CD4-positive, CD25-positive, alpha-beta regulatory T cell (primary cell): ENCODE measurements around the gene GNL2. TPM values are rescaled to one million over a fixed set of nuclear protein-coding genes. Genes with fewer than 3 reads are reported as not detected.
"Not testable (repeated sequence)": the region's sequence is repeated elsewhere in the genome, so short reads cannot be mapped to it uniquely, and the experiment has no call there.

Source experiments
- ATAC-seq, 2 donors: fragments of 150-1000 bp; cut with Tn5 transposase; one replicate each; pipeline ENCODE4 v1.10.0; 2021; ENCODE audit warnings: low read depth in 2 of 2, moderate number of reproducible peaks in 2 of 2, moderate library complexity in 1 of 2
- DNase-seq, 3 donors: peaks; one replicate each; pipeline versions ENCODE4 v3.0.0 to v3.0.0-alpha.2; 2012 to 2022; ENCODE audit warnings: mixed read lengths in 1 of 3
- H3K27ac ChIP-seq: one replicate; pipeline ENCODE4 v1.7.0; 2013; ENCODE audit warnings: mild to moderate bottlenecking, low read length; ENCODE audit not compliant: insufficient read depth, poor library complexity, severe bottlenecking
- H3K27me3 ChIP-seq: one replicate; pipeline ENCODE4 v1.7.0; 2013; ENCODE audit warnings: low read length; ENCODE audit not compliant: control insufficient read depth, insufficient read depth
- H3K36me3 ChIP-seq: one replicate; pipeline ENCODE4 v1.7.0; 2013; ENCODE audit warnings: mild to moderate bottlenecking, low read length, moderate library complexity; ENCODE audit not compliant: control insufficient read depth, insufficient read depth
- H3K4me1 ChIP-seq: 2 replicates; pipeline ENCODE4 v1.7.0; 2013; ENCODE audit warnings: mild to moderate bottlenecking, low read length; ENCODE audit not compliant: insufficient read depth, control insufficient read depth, poor library complexity, severe bottlenecking
- H3K4me3 ChIP-seq: one replicate; pipeline ENCODE4 v1.7.0; 2013; ENCODE audit warnings: low read depth, mild to moderate bottlenecking, low read length, moderate library complexity
- H3K9me3 ChIP-seq, 2 experiments: 1 replicate in 1 of 2; 2 replicates in 1 of 2; pipeline ENCODE4 v1.7.0; 2013; ENCODE audit warnings: low read length in 2 of 2, mild to moderate bottlenecking in 1 of 2, moderate library complexity in 1 of 2; ENCODE audit not compliant: control insufficient read depth in 2 of 2
- H3K27ac Mint-ChIP-seq, 3 donors: one replicate each; pipeline ENCODE4 v1.8.0; 2020 to 2022; ENCODE audit warnings: mild to moderate bottlenecking in 3 of 3, mixed read lengths in 3 of 3, moderate library complexity in 2 of 3
- H3K27me3 Mint-ChIP-seq: one replicate; pipeline ENCODE4 v1.8.0; 2022; ENCODE audit warnings: mild to moderate bottlenecking, mixed read lengths
- H3K36me3 Mint-ChIP-seq: one replicate; pipeline ENCODE4 v1.8.0; 2020; ENCODE audit warnings: mixed read lengths
- H3K4me1 Mint-ChIP-seq, 4 donors: one replicate each; pipeline ENCODE4 v1.8.0; 2020 to 2022; ENCODE audit warnings: mixed read lengths in 4 of 4, mild to moderate bottlenecking in 1 of 4
- H3K4me3 Mint-ChIP-seq, 4 donors: one replicate each; pipeline ENCODE4 v1.8.0; 2020 to 2022; ENCODE audit warnings: mild to moderate bottlenecking in 4 of 4, mixed read lengths in 4 of 4, moderate library complexity in 3 of 4
- H3K9me3 Mint-ChIP-seq, 7 donors: one replicate each; pipeline ENCODE4 v1.8.0; 2020 to 2022; ENCODE audit warnings: mixed read lengths in 7 of 7, mild to moderate bottlenecking in 3 of 7, moderate library complexity in 2 of 7
- polyA plus RNA-seq, 4 donors: library from polyadenylated mRNA; unstranded; fragments of 300-500 nt; fragmentation: Illumina TruSeq; gene quantifications; one replicate each; pipeline ENCODE4 v1.2.3, GENCODE V29; 2021
- total RNA-seq: library from RNA; stranded (reverse); gene quantifications from one replicate; pipeline ENCODE4 v1.2.3, GENCODE V29; 2022

Gene GNL2
- total and polyA plus RNA-seq, 5 donors from 2014 or later = 37.3 to 58.9 (median 44.5) TPM

DNA sequence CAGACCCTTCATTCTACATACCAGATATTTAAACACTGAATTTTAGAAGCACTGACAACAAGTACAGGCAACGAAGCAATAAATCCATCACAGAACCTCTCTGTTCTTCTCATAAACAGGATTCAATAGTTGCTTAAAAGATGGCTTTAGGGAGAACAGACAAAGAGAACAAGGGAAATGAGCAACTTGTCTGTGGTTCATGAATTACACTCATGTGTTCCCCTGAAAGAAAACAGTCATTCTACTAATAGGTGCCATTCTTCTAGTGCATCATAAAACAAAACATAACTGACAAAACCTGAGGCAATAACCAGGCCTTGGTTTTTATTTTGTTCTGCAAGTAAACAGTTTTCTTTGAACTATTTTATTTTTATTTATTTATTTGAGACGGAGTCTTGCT is 6.8 kb downstream of the GNL2 start:
- Histone ChIP-seq H3K9me3 (no peaks in the 10 kb centered on the region), H3K4me3 (no peak overlapping the region), H3K27ac (no peak overlapping the region), H3K4me1 (peaks cover 3% of the 10 kb centered on the region), H3K36me3 (peaks cover 76% of the 10 kb centered on the region), H3K27me3 (no peaks in the 10 kb centered on the region)
- peaks cover 15 to 30% (median 22%) of the 10 kb centered on the region in 4 donors for H3K4me1 Mint-ChIP-seq
- H3K27ac Mint-ChIP-seq = no peak overlapping the region
- H3K9me3 Mint-ChIP-seq = no peaks in the 10 kb centered on the region
- ATAC-seq (no peak), DNase-seq (no peak)
- no peaks in the 10 kb centered on the region for H3K27me3 Mint-ChIP-seq
- no peak overlapping the region for H3K4me3 Mint-ChIP-seq
- H3K36me3 Mint-ChIP-seq = peaks cover 47% of the 10 kb centered on the region

DNA sequence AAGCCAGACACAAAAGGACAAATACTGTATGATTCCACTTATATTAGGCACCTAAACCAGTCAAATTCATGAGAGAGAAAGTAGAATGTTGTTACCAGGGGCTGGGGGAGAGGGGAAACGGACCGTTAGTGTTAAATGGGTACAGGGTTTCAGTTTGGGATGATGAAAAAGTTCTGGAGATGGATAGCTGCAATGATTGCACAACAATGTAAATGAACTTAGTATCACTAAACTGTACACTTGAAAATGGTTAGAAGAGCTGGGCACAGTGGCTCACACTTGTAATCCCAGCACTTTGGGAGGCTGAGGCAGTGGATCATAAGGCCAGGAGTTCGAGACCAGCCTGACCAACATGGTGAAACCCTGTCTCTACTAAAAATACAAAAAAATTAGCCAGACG is 11.2 kb downstream of the GNL2 start:
- H3K27me3 Mint-ChIP-seq, H3K27ac ChIP-seq, H3K4me3 Mint-ChIP-seq, H3K27me3 ChIP-seq, H3K9me3 ChIP-seq, H3K4me3 ChIP-seq, H3K4me1 ChIP-seq, H3K9me3 Mint-ChIP-seq, DNase-seq, ATAC-seq: not testable (repeated sequence)
- peaks cover under 1 to 14% (median 9%) of the 10 kb centered on the region in 4 donors for H3K4me1 Mint-ChIP-seq
- H3K36me3 ChIP-seq = peaks cover 82% of the 10 kb centered on the region
- H3K36me3 Mint-ChIP-seq = peaks cover 59% of the 10 kb centered on the region
- peak overlapping the region in 1 of 3 donors; percentile 11 for H3K27ac Mint-ChIP-seq

DNA sequence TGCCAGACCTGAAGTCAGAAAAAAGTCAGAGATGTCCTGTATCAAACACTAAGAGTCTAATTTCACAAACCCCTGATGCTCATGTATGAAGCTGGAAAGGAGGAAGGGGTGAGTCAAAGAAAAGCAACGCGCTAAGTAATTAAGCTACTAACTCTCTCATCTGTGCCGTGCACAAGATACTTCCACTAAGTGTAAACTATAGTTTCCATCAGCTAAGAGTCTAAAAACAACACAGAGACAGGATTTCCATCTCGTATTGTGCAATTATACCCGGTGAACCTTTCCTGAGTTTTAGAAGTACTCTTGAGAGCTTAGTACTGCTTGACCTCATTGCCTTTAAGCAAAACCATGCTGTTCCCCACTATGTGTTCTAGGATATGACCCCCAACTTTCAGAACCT is 20.0 kb downstream of the GNL2 start:
- Histone ChIP-seq H3K9me3 (no peaks in the 10 kb centered on the region), H3K27ac (no peak overlapping the region), H3K36me3 (peaks cover 87% of the 10 kb centered on the region), H3K4me1 (no peaks in the 10 kb centered on the region), H3K4me3 (no peak overlapping the region), H3K27me3 (no peaks in the 10 kb centered on the region)
- Mint-ChIP-seq H3K36me3 (peaks cover 58% of the 10 kb centered on the region), H3K27me3 (no peaks in the 10 kb centered on the region), H3K27ac (peak overlapping the region in 1 of 3 donors; percentile 40), H3K4me3 (no peak overlapping the region), H3K4me1 (peaks cover 0 to 13% (median 7%) of the 10 kb centered on the region in 4 donors), H3K9me3 (no peaks in the 10 kb centered on the region)
- no peak for ATAC-seq
- DNase-seq = no peak

DNA sequence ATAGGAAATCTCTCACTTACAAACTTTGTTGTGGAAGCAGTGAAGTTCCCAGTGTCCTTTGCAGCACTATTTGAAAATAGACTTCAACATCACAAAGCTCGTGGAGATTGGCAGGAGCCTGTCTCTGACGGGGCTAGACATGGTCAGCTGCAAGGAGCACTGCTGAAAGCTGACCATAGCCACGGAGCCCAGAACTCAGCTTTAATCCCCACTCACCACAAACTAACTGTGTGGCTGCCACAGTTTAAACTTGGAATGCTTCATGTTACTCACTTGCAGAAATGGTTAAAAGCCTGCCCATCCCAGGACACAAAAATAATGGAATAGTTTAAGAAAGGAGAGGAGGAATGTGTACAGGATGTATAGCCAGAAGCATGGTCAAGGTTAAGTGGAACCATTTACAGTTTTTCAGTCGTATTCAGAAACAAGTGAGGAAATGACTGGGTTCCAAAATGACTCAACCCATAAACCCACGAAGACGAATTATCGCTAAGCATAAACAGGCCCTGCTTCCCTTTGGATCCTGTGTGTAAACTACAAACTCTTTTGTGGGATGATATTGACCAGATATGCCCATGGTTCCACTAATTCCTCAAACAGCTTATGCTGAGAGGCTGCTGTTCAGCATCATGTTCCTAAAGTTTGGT is 20.8 kb downstream of the GNL2 start:
- no peaks in the 10 kb centered on the region for H3K27me3 ChIP-seq
- Mint-ChIP-seq H3K27ac (no peak overlapping the region), H3K9me3 (no peaks in the 10 kb centered on the region), H3K36me3 (peaks cover 51% of the 10 kb centered on the region), H3K4me1 (peaks cover 0 to 13% (median 7%) of the 10 kb centered on the region in 4 donors), H3K4me3 (no peak overlapping the region), H3K27me3 (no peaks in the 10 kb centered on the region)
- peak in 1 of 3 donors; percentile 35 for DNase-seq
- no peak for ATAC-seq
- H3K4me1 ChIP-seq = no peaks in the 10 kb centered on the region
- H3K27ac ChIP-seq = no peak overlapping the region
- H3K4me3 ChIP-seq = no peak overlapping the region
- peaks cover 84% of the 10 kb centered on the region for H3K36me3 ChIP-seq
- H3K9me3 ChIP-seq = no peaks in the 10 kb centered on the region

DNA sequence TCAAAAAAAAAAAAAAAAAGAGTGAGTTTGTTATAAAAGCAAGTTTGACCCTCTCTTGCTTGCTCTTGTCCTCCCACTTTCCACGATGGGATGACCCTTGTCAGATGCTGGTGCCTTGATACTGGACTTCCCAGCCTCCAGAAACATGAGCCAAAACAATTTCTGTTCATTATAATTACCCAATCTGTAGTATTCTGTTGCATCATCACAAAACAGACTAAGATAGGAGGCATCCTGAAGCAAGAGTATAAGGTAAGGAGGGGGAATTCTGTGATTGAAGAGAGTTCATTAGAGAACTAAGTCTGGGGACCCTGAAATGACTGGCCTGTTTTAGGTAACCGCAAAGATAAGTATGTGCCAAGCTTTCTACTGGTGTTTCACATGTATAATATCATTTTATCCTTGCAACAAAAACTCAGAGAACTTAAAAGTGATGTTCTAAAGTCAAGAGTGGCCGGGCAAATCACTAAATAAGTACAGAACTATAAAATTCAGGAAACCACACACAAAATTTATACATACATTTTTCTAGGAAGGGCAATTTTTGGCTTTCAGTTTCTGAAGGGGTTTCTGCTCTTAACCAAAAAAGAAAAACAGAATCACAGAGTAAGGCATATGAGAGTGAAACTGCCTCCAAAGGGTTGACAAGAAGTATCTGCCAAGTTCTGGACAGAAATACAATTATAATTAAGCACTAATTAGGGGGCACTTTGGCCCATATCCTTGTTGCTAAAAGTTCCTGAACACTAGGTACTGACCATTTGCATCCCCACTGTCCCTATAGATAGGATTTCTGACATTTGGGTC is 25.0 kb downstream of the GNL2 start:
- H3K4me3 Mint-ChIP-seq = no peak overlapping the region
- H3K4me1 ChIP-seq = no peaks in the 10 kb centered on the region
- H3K9me3 Mint-ChIP-seq = no peaks in the 10 kb centered on the region
- H3K9me3 ChIP-seq = no peaks in the 10 kb centered on the region
- H3K4me3 ChIP-seq = no peak overlapping the region
- H3K36me3 Mint-ChIP-seq = peaks cover 69% of the 10 kb centered on the region
- ATAC-seq = no peak
- H3K27me3 Mint-ChIP-seq = no peaks in the 10 kb centered on the region
- DNase-seq = peak in 1 of 3 donors; percentile 58
- no peak overlapping the region for H3K27ac ChIP-seq
- peaks cover 92% of the 10 kb centered on the region for H3K36me3 ChIP-seq
- H3K4me1 Mint-ChIP-seq = peaks cover 0 to 6% (median 0%) of the 10 kb centered on the region in 4 donors
- H3K27ac Mint-ChIP-seq = peak overlapping the region in 1 of 3 donors; percentile 22
- no peaks in the 10 kb centered on the region for H3K27me3 ChIP-seq

DNA sequence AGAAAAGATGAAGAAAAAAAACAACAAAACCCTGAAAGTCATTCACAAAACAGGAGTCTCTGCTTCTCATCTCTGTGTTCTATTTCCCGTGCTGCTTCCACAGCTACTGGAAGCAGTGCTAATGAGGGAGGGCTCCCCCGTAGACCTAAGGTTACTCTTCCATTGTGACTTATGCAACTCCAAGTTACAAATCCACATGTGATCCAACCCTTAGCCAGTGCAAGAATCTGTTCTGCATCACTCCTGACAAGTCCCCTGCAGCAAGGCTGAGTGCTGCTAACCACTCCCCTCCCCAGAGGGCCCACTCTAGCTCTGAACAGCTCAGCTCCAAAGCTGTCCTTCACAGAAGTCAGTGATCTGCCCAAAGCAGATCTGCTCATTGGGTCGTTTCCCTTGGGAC is 28.7 kb downstream of the GNL2 start:
- Histone ChIP-seq H3K9me3 (no peaks in the 10 kb centered on the region), H3K4me3 (no peak overlapping the region), H3K27ac (no peak overlapping the region), H3K27me3 (no peaks in the 10 kb centered on the region), H3K4me1 (no peaks in the 10 kb centered on the region), H3K36me3 (peaks cover 67% of the 10 kb centered on the region)
- Mint-ChIP-seq H3K4me3 (no peak overlapping the region), H3K4me1 (peaks cover 0 to 4% (median 0%) of the 10 kb centered on the region in 4 donors), H3K27ac (no peak overlapping the region), H3K36me3 (peaks cover 48% of the 10 kb centered on the region), H3K9me3 (no peaks in the 10 kb centered on the region), H3K27me3 (no peaks in the 10 kb centered on the region)
- DNase-seq = no peak
- ATAC-seq = no peak

DNA sequence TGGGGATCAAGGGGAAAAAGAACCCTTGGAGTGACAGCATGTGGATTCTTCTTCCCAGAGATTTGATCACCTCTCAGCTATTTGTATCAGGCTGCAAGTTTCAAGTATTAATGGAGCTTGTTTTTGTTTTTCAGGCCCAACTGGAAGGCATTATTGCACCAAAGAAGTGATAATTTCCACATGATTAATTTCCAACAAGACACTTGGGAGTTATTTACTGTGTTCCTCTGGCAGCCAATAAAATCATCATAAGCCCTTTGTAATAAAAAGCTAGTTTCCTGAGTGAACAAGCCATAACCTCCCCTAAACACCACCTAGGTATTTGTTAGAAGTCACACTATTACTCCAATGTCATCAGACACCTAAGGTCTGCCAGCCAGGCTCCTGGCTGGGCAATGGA is 30.8 kb downstream of the GNL2 start:
- H3K27me3 ChIP-seq = no peaks in the 10 kb centered on the region
- no peak for DNase-seq
- Mint-ChIP-seq H3K9me3 (no peaks in the 10 kb centered on the region), H3K4me3 (no peak overlapping the region), H3K27ac (peak overlapping the region in 1 of 3 donors; percentile 44), H3K36me3 (peaks cover 41% of the 10 kb centered on the region), H3K4me1 (peaks cover 0 to 3% (median 0%) of the 10 kb centered on the region in 4 donors), H3K27me3 (peaks cover 6% of the 10 kb centered on the region)
- no peak overlapping the region for H3K4me3 ChIP-seq
- H3K36me3 ChIP-seq = peaks cover 49% of the 10 kb centered on the region
- no peaks in the 10 kb centered on the region for H3K9me3 ChIP-seq
- H3K4me1 ChIP-seq = no peaks in the 10 kb centered on the region
- H3K27ac ChIP-seq = no peak overlapping the region
- ATAC-seq = no peak
